Measurements from ENCODE around the gene LCMT1.
A peak's percentile ranks its signal among the peaks of the same experiment; 100 is the strongest.

The LCMT1 gene

GRCh38 chr16:25143928-25144327 lies 32.4 kb downstream of the LCMT1 start:
- DNase-seq (ENCODE audit: insufficient read length, low spot score) (no peak), FAIRE-seq (no peak)
- TF ChIP-seq CTCF (IDR thresholded peaks at IDR 0.05; ENCODE audit: insufficient read depth, missing control alignments) = peak; percentile 0

- TF ChIP-seq CTCF (IDR thresholded peaks at IDR 0.05; ENCODE audit: insufficient read depth, missing control alignments) = no peak
- FAIRE-seq (no peak), DNase-seq (ENCODE audit: insufficient read length, low spot score) (no peak)
Measured at GRCh38 chr16:25148568-25149215, 37.1 kb downstream of the LCMT1 start.

GRCh38 chr16:25151996-25152395 lies 40.5 kb downstream of the LCMT1 start:
- no peak for TF ChIP-seq CTCF (IDR thresholded peaks at IDR 0.05; ENCODE audit: insufficient read depth, missing control alignments)
- no peak for DNase-seq (ENCODE audit: insufficient read length, low spot score)
- no peak for FAIRE-seq

GRCh38 chr16:25155553-25156460 lies 44.3 kb downstream of the LCMT1 start:
- no peak for TF ChIP-seq CTCF (IDR thresholded peaks at IDR 0.05; ENCODE audit: insufficient read depth, missing control alignments)
- DNase-seq (ENCODE audit: insufficient read length, low spot score) = no peak
- FAIRE-seq = no peak

- DNase-seq (ENCODE audit: insufficient read length, low spot score) (no peak), FAIRE-seq (no peak)
- no peak for TF ChIP-seq CTCF (IDR thresholded peaks at IDR 0.05; ENCODE audit: insufficient read depth, missing control alignments)
Measured at GRCh38 chr16:25157271-25157875, 45.8 kb downstream of the LCMT1 start.

- TF ChIP-seq CTCF (IDR thresholded peaks at IDR 0.05; ENCODE audit: insufficient read depth, missing control alignments) = no peak
- FAIRE-seq (no peak), DNase-seq (ENCODE audit: insufficient read length, low spot score) (no peak)
Measured at GRCh38 chr16:25158401-25158800, 46.9 kb downstream of the LCMT1 start.
